Measurements from ENCODE around the gene APOBEC3B. TPM values are rescaled to one million over a fixed set of nuclear protein-coding genes. Genes with fewer than 3 reads are reported as not detected.
"Not testable (repeated sequence)": the region's sequence is repeated elsewhere in the genome, so short reads cannot be mapped to it uniquely, and the experiment has no call there.

The APOBEC3B gene
- total and polyA plus RNA-seq, 8 donors: 1.1 to 8.7 (median 3.8) TPM; not detected in 3

GRCh38 chr22:38944653-38945052 is 37.5 kb upstream of the APOBEC3B start:
- WGBS, 5 donors: 85 to 100% (median 92%) methylated on average over 4 to 7 of the region's 7 CpGs
- no peaks in the 10 kb centered on the region for H3K9me3 ChIP-seq
- intact Hi-C loops (cut with DNase I; ENCODE audit: low total_unique reads): no loop called here
- H3K4me1 ChIP-seq: peaks cover 0 to 10% (median 0%) of the 10 kb centered on the region in 4 donors
- peak; percentile 0 to 3 for DNase-seq
- no peak overlapping the region for H3K27ac ChIP-seq
- H3K27me3 ChIP-seq: peaks cover 0 to 27% (median 0%) of the 10 kb centered on the region in 3 donors
- TF ChIP-seq POLR2AphosphoS5 (IDR thresholded peaks at IDR 0.05): no peak
- no peak for TF ChIP-seq EP300 (IDR thresholded peaks at IDR 0.05)
- TF ChIP-seq, protein P1, sequence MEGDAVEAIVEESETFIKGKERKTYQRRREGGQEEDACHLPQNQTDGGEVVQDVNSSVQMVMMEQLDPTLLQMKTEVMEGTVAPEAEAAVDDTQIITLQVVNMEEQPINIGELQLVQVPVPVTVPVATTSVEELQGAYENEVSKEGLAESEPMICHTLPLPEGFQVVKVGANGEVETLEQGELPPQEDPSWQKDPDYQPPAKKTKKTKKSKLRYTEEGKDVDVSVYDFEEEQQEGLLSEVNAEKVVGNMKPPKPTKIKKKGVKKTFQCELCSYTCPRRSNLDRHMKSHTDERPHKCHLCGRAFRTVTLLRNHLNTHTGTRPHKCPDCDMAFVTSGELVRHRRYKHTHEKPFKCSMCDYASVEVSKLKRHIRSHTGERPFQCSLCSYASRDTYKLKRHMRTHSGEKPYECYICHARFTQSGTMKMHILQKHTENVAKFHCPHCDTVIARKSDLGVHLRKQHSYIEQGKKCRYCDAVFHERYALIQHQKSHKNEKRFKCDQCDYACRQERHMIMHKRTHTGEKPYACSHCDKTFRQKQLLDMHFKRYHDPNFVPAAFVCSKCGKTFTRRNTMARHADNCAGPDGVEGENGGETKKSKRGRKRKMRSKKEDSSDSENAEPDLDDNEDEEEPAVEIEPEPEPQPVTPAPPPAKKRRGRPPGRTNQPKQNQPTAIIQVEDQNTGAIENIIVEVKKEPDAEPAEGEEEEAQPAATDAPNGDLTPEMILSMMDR (IDR thresholded peaks at IDR 0.05): no peak
- no peak for TF ChIP-seq POLR2A (IDR thresholded peaks at IDR 0.05)
- no peaks in the 10 kb centered on the region for H3K36me3 ChIP-seq
- H3K4me3 ChIP-seq: no peak overlapping the region

GRCh38 chr22:38945706-38946338 is 36.3 kb upstream of the APOBEC3B start:
- H3K4me3 ChIP-seq; H3K9me3 ChIP-seq; H3K27ac ChIP-seq; intact Hi-C loops (cut with DNase I; ENCODE audit: low total_unique reads); H3K36me3 ChIP-seq: not testable (repeated sequence)
- peaks cover 0 to 10% (median 0%) of the 10 kb centered on the region in 4 donors for H3K4me1 ChIP-seq
- peak in 1 of 2 donors; percentile 26 for DNase-seq
- peaks cover 0 to 27% (median 0%) of the 10 kb centered on the region in 3 donors for H3K27me3 ChIP-seq

GRCh38 chr22:38946771-38947170 is 35.4 kb upstream of the APOBEC3B start:
- peaks cover 0 to 10% (median 0%) of the 10 kb centered on the region in 4 donors for H3K4me1 ChIP-seq
- peaks cover 0 to 27% (median 0%) of the 10 kb centered on the region in 3 donors for H3K27me3 ChIP-seq
- TF ChIP-seq, protein P1 (IDR thresholded peaks at IDR 0.05): no peak
- TF ChIP-seq POLR2AphosphoS5 (IDR thresholded peaks at IDR 0.05) (no peak), POLR2A (IDR thresholded peaks at IDR 0.05) (no peak), EP300 (IDR thresholded peaks at IDR 0.05) (no peak)
- 88 to 95% (median 91%) methylated on average over 8 of the region's 8 CpGs for WGBS, 5 donors
- DNase-seq: no peak
- no peak overlapping the region for H3K27ac ChIP-seq
- no peak overlapping the region for H3K4me3 ChIP-seq
- no peaks in the 10 kb centered on the region for H3K36me3 ChIP-seq
- H3K9me3 ChIP-seq: no peaks in the 10 kb centered on the region
- intact Hi-C loops (cut with DNase I; ENCODE audit: low total_unique reads): no loop called here

DNA sequence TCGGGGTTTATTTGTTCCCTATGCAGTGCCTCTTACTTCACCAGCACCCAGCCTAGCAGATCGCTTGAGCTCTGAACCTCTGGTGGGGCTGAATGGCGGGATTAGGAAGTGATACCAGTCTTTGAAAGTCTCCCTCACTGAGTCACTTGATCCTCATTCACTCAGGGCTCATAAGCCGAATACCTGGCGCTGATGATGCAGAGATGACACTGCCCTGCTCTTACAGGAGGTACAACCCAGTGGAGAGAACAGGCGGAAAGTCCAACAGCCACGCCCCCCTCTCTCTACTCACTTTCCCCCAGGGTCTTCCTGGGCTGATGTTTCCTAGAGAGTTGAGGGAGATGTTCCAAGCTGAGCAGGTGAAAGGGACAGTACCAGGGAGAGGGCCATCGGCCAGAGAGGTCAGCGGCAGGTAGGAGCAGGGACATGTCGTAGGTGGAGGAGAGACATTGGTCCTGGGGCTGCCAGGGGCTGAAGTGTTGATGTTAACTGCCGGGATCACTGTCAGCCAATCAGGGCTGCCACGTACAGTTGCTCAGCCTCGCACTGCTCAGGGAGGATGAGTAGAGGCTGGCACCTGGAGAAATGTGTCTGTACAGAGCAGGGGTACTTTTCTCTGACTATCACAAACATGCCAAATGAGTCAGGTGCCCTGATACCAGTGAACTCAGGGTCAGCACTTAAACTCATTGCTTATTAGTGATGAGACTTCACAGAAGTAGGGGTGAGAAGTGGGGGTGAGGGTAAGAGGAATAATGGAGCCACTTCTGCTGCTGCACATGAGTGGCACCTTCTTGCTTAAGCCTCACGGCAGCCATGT is 34.6 kb upstream of the APOBEC3B start:
- Histone ChIP-seq H3K27me3 (peaks cover 0 to 27% (median 0%) of the 10 kb centered on the region in 3 donors), H3K36me3 (no peaks in the 10 kb centered on the region), H3K4me1 (peaks cover 0 to 6% (median 0%) of the 10 kb centered on the region in 4 donors), H3K4me3 (no peak overlapping the region), H3K27ac (no peak overlapping the region), H3K9me3 (no peaks in the 10 kb centered on the region)
- no peak for TF ChIP-seq POLR2AphosphoS5 (IDR thresholded peaks at IDR 0.05)
- no peak for TF ChIP-seq POLR2A (IDR thresholded peaks at IDR 0.05)
- TF ChIP-seq, protein P1 (IDR thresholded peaks at IDR 0.05): no peak
- TF ChIP-seq EP300 (IDR thresholded peaks at IDR 0.05): no peak
- WGBS, 5 donors: 83 to 87% (median 86%) methylated on average over 14 of the region's 14 CpGs
- DNase-seq: no peak
- intact Hi-C loops (cut with DNase I; ENCODE audit: low total_unique reads): no loop called here

Data from stomach (tissue), 9 donors.